HCT116 (cell line): ENCODE results near the gene TRPV2.

ENCODE experiments used
- POLR2A ChIP-seq: IDR thresholded peaks from 2 replicates; pipeline ENCODE4 v1.7.0; 2011; ENCODE audit warnings: borderline replicate concordance; ENCODE audit not compliant: insufficient read depth, insufficient read length; ENCODE audit errors: extremely low read depth
- POLR2AphosphoS5 ChIP-seq: IDR thresholded peaks from 2 replicates; pipeline ENCODE4 v1.6.1; 2011; ENCODE audit warnings: mild to moderate bottlenecking, low read depth, low read length, moderate library complexity
- RAD21 ChIP-seq: IDR thresholded peaks from 2 replicates; pipeline ENCODE4 v1.6.1; 2012; ENCODE audit warnings: low read depth, mild to moderate bottlenecking
- SP1 ChIP-seq: IDR thresholded peaks from 2 replicates; pipeline ENCODE4 v1.6.1; 2012; ENCODE audit warnings: low read depth
- ZNF274 ChIP-seq: fragments of 200-500 bp; sonication (Bioruptor generic); IDR thresholded peaks from 2 replicates; pipeline ENCODE4 v1.6.1; 2014; ENCODE audit warnings: mild to moderate bottlenecking, low read depth, low read length, inconsistent platforms
- TF ChIP-seq, protein P1 (sequence below), 3 experiments: fragments of 200-600 bp in 1 of 3; sonication (generic) in 1 of 3; IDR thresholded peaks in 2 of 3; conservative IDR thresholded peaks in 1 of 3; 2 replicates each; pipeline ENCODE4 v1.5.1; 2012 to 2017; ENCODE audit warnings: low read depth in 2 of 3, low read length in 2 of 3, antibody characterized with exemption in 1 of 3, borderline replicate concordance in 1 of 3, control low read depth in 1 of 3, mild to moderate bottlenecking in 1 of 3, mixed read lengths in 1 of 3, mixed run types in 1 of 3, moderate library complexity in 1 of 3; ENCODE audit not compliant: insufficient read depth in 1 of 3

- no peak for TF ChIP-seq ZNF274
- TF ChIP-seq, protein P1, sequence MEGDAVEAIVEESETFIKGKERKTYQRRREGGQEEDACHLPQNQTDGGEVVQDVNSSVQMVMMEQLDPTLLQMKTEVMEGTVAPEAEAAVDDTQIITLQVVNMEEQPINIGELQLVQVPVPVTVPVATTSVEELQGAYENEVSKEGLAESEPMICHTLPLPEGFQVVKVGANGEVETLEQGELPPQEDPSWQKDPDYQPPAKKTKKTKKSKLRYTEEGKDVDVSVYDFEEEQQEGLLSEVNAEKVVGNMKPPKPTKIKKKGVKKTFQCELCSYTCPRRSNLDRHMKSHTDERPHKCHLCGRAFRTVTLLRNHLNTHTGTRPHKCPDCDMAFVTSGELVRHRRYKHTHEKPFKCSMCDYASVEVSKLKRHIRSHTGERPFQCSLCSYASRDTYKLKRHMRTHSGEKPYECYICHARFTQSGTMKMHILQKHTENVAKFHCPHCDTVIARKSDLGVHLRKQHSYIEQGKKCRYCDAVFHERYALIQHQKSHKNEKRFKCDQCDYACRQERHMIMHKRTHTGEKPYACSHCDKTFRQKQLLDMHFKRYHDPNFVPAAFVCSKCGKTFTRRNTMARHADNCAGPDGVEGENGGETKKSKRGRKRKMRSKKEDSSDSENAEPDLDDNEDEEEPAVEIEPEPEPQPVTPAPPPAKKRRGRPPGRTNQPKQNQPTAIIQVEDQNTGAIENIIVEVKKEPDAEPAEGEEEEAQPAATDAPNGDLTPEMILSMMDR (IDR thresholded peaks at IDR 0.05 in 2 of 3, conservative IDR thresholded peaks at IDR 0.05 in 1 of 3; ENCODE audit: borderline replicate concordance in 1 of 3, insufficient read depth in 1 of 3, low read depth in 2 of 3, low read length in 2 of 3), result no peak
- TF ChIP-seq POLR2AphosphoS5, result no peak
- no peak for TF ChIP-seq SP1
- no peak for TF ChIP-seq RAD21
- no peak for TF ChIP-seq POLR2A
These were observed 8.4 kb upstream of the TRPV2 start for GRCh38 chr17:16406742-16407674.
